H1 (cell line): Measurements from ENCODE around the gene OR13C2. TPM values are rescaled to one million over a fixed set of nuclear protein-coding genes. Genes with fewer than 3 reads are reported as not detected.

Experiments used
- BCL11A ChIP-seq, 2 experiments: IDR thresholded peaks; one replicate each; pipeline ENCODE4 v1.6.1; 2011; ENCODE audit warnings: low read depth in 2 of 2, low read length in 2 of 2, mild to moderate bottlenecking in 2 of 2
- CHD1 ChIP-seq: IDR thresholded peaks from 2 replicates; pipeline ENCODE4 v1.6.1; 2012; ENCODE audit warnings: low read depth, low read length, improper control_type of control experiment
- CHD7 ChIP-seq: fragments of 300-600 bp; sonication (generic); IDR thresholded peaks from 2 replicates; pipeline ENCODE4 v1.7.1; 2012; ENCODE audit warnings: low read length, moderate library complexity, mild to moderate bottlenecking, inconsistent platforms; ENCODE audit not compliant: insufficient replicate concordance
- CTCF ChIP-seq, 3 experiments: IDR thresholded peaks; 1 replicate in 2 of 3; 2 replicates in 1 of 3; pipeline versions ENCODE4 v1.5.1 to v1.6.1; 2011; ENCODE audit warnings: low read length in 3 of 3, mild to moderate bottlenecking in 3 of 3, inconsistent platforms in 2 of 3, low read depth in 1 of 3, moderate library complexity in 1 of 3; ENCODE audit not compliant: insufficient read depth in 1 of 3; ENCODE audit errors: control extremely low read depth in 1 of 3
- EZH2 ChIP-seq: fragments of 200-600 bp; sonication (generic); IDR thresholded peaks from 2 replicates; pipeline ENCODE4 v1.7.1; 2012; ENCODE audit warnings: low read depth, mild to moderate bottlenecking, moderate library complexity, low read length, inconsistent platforms; ENCODE audit not compliant: severe bottlenecking
- YY1 ChIP-seq: IDR thresholded peaks from 2 replicates; pipeline ENCODE4 v1.6.1; 2011; ENCODE audit warnings: low read depth, mild to moderate bottlenecking, low read length
- polyA plus RNA-seq, 7 experiments: library from polyadenylated mRNA; depleted of rRNA in 3 of 7; stranded (reverse) in 5 of 7; unstranded in 2 of 7; fragments of >200 nt in 5 of 7; fragments of 200-250 nt in 2 of 7; gene quantifications; 1 replicate in 5 of 7; 2 replicates in 1 of 7; 4 replicates in 1 of 7; pipeline versions ENCODE4 v1.2.1 to v1.2.3, GENCODE V29; 2011 to 2013; ENCODE audit warnings: missing spikeins in 2 of 7, mixed read lengths in 2 of 7
- total RNA-seq: library from RNA; stranded (reverse); fragmentation: NEBNext Ultra II Directional; extraction: Animal tissue kit (Norgen Biotek cat#: 25700); gene quantifications from 2 replicates; pipeline ENCODE4 v1.2.1, GENCODE V29; 2021

The OR13C2 gene
- total and polyA plus RNA-seq, 2 of the 8 experiments (the other 6 are each of a cell fraction or from before 2014, with no cell fraction given) = not detected

GRCh38 chr9:104617418-104617817 is 12.0 kb upstream of the OR13C2 start (continued):
- TF ChIP-seq CHD7 = no peak
- no peak for TF ChIP-seq CTCF (IDR thresholded peaks at IDR 0.05; ENCODE audit: control extremely low read depth in 1 of 3, insufficient read depth in 1 of 3, low read depth in 1 of 3, low read length in 3 of 3)
- TF ChIP-seq YY1 = no peak
- TF ChIP-seq CHD1 = no peak
- no peak for TF ChIP-seq BCL11A (IDR thresholded peaks at IDR 0.05; ENCODE audit: low read depth in 2 of 2, low read length in 2 of 2)
- no peak for TF ChIP-seq EZH2
